Stimulated activated CD4-positive, alpha-beta T cell treated with anti-CD3 and anti-CD28 coated beads, Interleukin-15, amount 100 ng/mL, for 24 hours (primary cell): ENCODE results near the gene CLMP.
"Not testable (repeated sequence)": the region's sequence is repeated elsewhere in the genome, so short reads cannot be mapped to it uniquely, and the experiment has no call there.

Source experiments
- DNase-seq: peaks from one replicate; pipeline ENCODE4 v3.0.0-alpha.2; 2020

CLMP gene

DNA sequence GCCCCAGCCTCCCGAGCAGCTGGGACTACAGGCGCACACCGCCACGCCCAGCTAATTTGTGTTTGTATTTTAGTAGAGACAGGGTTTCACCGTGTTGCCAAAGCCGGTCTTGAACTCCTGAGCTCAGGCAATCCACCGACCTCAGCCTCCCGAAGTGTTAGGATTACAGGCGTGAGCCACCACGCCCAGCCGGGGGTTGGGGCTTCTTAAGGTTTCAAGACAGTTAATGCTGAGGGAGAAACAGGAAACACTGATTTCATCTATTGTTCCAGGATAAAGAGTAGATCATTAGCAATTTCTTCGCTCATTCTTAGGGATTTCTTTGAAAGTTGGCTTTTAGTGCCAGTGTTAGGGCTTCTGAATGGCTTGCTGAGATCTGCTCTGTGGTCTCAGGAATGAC, 21.2 kb upstream of the CLMP start:
- no peak for DNase-seq

DNA sequence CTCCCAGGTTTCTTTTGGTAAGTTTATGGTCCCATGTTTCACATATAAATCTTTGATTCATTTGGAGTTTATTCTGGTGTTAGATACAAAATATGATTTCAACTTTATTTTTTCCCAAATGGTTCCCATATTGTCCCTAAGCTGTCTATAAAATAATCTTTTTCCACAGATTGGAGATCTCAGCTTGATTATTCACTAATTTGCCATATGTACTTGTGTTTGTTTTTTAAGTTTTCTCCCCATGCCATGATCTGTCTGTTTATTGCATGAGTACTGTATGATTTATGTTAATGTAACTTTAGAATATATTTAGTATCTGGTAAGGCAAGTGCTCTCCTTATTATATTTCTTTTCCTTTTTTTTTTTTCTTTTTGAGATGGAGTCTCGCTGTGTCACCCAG, 19.9 kb upstream of the CLMP start:
- DNase-seq, result no peak

DNA sequence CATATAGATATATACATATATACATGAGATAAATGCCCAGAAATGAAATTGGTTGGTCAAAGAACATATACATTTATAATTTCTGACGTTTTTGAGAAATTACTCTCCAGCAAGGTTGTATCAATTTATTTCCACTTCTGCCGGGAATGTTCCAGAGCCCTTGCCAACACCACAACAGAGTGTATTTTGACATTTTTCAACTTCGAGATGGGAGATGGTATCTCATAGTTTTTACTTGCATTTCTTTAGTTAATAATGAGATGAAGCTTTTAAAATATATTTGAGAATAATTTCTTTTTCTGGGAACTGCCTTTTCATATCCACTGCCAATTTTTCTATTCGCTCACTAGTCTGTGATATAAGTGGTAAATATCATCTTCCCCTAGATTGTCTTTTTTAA, 19.3 kb upstream of the CLMP start:
- DNase-seq, result no peak

DNA sequence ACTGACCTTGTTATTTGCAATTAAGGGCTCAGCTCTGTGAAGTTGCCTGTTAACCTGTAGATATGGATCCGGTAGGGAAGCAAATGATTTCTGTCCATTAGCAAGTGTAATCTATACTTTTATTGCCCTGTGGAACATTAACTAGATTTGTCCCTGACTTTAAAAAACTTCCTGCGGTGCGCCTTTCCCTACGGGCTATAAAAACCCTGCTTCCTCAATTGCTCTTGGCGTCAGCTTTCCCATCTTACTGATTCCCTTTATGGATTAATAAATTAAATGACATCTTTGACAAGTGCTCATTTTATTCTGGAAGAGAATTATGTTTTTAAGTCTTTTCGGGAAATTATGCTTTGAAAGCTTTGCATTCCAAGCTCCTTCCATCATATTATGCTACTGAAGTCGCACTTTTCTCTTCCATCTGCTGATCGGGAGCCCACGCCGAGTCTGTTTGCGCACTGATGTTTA, 18.3 kb upstream of the CLMP start:
- no peak for DNase-seq

DNA sequence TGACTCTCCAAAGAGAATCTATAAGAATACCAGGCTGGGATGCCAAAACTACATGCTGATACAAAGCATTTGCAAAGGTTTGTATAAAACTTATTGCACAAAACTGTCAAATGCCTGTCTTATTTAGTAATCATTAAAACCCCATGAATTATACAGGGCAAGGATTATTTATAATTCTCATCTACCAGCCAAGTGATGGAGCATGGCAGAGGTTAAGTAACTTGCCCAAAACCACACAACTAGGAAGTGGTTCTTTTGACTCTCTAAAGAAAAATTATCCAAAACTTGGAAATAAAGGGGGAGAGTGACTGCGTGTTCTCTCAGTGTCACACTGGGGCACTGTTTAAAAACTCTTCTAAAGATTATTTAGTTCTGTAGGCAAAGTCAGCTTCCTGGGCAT, 17.4 kb upstream of the CLMP start:
- no peak for DNase-seq

DNA sequence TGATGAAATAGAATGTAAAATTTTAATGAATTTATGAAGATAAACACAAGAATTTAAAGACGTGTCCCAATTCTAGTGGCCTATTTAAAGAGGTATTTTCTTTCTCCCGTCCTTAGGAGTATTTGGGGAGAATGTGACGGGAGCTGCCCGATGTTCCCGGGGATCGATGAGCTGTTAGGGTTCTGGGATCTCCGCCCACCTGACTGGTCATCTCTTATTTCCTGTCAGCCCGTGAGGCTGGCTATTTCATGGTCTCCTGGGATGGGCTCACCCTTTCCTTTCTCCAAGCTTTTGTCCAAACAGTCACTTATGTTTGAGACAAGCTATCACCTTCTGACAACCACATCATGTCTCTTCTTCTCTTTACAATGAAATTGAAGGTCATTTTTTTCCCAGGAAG, 16.9 kb upstream of the CLMP start:
- DNase-seq, result no peak

DNA sequence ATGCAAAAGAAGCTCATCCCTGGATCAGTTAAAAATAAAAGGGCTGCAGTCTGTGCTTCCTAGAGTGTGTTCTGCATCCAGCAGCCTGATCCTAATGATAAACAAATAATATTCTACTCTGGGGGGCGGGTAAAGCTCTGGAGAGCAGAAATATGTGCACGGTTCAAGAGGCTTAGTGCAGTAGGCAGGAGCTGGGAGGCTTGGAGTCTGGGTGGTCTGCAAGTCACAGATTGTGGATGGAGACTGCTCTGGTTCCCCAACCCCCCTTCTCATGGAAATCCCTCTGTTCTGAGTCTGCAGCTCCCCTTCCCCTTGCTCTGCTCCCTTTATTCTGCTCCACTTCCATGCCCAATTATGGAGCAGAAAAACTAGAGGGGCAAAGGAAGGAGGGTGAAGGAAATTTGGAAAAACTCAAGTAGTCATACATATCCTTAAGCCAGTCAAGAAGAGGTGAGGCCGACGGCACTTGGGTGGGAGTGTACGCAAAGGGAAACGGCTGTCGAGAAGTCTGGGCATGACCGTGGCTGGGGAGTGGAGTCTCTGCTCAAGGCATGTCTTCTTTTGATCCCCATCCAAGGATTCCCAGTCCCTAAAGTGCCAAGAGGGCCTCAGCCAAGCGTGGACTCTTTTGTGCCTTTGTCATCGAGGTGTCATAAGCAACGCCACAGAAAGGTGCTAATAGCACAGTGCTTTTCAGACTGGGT, 16.3 kb upstream of the CLMP start:
- no peak for DNase-seq

DNA sequence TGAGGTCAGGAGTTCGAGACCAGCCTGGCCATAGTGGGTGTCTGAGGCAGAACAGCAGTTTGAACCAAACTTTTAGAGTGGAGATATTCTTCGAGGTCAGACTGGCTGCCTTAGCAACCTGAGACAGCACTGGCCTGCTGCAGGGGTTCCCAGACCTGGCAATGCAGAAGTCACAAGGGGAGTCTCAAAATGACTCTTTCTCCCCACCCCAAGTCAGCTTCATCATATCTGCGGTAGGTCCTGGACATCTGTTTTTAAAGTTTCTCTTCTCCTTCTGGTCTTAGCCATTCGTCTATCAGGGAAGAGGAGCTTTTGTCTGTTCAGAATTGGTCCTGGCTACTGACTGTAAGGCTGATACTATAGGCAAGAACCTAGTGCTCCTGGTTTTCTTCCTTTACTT, 14.5 kb upstream of the CLMP start:
- no peak for DNase-seq

DNA sequence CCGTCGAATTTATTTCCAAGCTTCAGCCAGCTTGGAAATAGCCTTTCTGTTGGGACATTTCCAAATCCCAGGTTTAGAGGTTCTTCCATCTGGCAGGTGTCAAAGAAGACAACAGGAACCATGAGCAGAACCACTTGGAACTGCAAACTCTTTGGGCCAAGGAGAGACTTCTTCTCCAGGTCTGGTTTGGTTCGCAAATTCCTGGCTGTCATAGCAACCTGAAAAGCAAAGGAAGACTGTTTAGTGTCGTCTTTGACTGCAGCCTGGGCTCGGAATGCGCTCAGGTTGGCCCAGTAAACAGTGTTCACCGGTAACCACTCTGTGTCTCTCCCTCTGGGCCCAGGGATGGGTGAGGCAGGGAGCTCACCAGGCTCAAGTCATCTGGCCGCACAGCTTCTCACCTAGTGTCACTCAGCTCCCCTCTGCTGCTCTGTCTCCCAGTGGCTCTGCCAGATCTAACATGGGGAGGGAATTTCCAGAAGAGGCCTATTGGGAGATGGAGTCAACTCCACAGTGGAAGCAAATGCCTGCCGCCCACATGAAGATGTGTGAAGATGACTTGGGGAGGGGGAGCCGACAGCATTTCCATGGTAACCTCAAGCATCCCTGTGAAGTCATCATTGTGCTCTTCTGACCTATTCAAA, 11.9 kb upstream of the CLMP start:
- DNase-seq, result no peak

DNA sequence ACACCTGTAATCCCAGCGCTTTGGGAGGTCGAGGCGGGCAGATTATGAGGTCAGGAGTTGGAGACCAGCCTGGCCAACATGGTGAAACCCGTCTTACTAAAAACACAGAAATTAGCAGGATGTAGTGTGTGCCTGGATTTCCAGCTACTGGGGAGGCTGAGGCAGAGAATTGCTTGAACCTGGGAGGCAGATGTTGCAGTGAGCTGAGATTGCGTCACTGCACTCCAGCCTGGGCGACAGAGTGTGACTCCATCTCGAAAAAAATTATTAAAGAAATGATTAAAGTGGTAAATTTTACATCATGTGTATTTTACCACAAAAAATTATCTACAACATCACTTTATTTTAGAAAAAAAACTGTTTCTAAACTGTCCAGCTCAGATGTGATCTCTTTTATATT, 11.0 kb upstream of the CLMP start:
- DNase-seq, result not testable (repeated sequence)

DNA sequence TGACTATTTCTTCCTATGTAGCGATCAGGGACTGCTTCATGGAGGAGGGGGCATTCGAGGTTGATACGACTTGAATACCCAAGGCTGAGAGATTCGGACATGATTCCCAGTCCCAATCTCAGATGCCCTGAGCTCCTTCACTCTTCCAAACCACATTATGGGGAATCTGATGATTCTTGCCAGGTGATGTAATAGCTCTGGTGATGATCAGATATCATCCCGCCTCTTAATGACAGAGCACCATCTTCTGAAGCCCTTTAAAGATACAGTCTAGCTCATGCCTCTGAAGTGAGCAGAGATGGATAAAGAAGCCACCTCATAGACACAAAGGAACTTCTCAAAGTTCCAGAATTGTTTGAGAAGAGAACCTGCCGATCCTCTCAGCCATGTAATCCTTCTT, 8.9 kb upstream of the CLMP start:
- DNase-seq, result no peak

DNA sequence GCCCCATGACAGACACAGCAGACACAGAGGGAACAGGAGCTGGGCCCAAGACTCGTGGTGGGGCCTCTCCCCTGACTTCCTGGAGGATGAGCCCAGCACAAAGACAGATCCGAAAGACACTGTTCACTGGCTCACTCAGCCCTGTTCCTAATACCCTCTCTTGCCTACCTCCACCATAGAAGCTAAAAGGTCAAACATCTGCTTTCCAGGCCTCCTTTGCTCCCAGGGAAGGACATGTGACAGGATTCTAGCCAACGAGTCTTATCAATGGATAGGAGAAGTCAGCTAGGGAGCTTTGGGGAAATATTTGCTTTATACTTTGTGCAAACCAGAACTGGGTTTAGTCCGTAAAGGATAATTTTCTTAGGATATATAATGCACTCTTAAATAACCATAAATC, 8.4 kb upstream of the CLMP start:
- no peak for DNase-seq

DNA sequence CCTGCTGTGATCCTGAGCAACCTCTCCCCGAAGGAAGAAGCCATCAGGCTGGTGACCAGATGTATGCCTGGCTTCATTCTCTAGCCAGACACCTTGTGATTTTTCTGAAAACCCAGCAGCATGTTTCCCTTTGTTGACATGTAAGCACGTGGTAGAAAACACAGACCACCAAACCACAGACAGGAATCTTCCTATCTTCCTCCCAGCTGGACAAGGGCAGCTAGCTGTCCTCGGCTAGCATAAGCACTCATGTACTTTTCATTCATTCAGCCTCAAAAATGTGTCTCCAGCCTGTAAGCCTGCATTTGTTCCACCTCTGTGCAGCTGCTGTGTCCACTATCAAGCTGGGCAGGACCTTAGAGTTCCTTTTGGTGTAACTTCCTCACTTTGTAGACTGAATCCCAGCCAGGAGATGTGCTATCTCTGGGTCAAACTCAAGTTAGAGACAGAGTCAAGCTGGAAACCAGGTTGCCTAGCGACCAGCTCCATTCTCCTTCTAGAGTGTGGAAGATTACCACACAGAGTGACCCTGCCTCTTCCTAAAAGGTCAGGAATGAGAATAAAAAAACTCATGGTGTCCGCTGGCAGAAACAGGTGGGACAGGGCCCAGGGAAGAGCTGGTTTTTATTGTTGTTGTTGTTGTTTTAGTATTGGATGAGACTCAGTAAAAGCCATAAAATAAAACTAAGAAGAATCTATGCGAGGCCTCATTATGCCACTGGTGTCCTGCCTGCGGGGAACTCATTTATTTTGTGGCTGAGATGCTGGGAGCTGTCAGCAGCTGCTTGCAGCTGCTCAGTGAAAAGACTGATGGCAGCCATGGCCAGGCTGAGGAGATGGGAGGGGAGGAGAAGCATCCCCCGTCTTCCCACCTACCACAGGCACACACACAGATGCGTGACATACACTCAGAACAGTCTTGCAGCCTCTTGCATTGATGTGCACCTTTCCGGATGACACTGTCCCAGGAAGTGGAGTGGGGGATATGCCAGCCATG, 7.4 kb upstream of the CLMP start:
- no peak for DNase-seq

DNA sequence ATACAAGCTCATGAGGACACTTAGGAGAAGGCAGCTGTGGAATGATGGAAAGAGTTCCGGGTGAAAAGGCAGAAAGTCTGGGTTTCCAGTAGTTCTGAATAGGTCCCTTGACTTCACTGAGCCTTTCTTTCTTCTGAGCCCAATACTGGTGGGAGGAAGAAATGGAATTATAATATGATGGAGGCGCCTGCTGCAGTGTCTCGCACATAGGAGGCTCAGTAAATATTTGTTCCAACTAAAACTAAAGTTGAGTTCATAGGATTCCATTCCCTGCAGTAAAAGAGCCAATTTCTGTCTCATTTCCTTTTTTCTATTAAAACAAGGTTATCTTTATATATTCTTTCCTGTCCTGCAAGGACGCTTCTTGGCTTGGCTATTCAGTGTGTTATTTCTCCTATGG, 5.2 kb upstream of the CLMP start:
- no peak for DNase-seq

DNA sequence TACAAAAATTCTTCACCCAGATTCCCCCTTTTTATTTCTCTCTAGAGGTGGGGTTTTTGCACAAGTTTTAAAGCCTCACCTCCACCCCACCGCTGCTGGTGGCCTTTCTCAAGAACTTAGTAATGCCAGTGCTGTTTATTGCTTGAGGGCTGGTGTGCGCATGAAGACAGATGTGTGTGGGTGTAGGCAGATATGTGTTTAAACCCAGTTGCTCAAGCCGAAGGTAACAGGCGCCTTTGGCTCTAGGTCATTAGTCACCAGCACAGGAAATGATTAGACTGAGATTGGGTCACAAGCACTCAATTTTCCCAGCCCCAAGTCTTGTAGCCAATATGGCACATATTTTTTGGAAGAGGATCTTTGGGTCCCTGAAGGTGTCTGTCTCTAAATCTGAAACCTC, 2.7 kb upstream of the CLMP start:
- DNase-seq, result peak; percentile 20

DNA sequence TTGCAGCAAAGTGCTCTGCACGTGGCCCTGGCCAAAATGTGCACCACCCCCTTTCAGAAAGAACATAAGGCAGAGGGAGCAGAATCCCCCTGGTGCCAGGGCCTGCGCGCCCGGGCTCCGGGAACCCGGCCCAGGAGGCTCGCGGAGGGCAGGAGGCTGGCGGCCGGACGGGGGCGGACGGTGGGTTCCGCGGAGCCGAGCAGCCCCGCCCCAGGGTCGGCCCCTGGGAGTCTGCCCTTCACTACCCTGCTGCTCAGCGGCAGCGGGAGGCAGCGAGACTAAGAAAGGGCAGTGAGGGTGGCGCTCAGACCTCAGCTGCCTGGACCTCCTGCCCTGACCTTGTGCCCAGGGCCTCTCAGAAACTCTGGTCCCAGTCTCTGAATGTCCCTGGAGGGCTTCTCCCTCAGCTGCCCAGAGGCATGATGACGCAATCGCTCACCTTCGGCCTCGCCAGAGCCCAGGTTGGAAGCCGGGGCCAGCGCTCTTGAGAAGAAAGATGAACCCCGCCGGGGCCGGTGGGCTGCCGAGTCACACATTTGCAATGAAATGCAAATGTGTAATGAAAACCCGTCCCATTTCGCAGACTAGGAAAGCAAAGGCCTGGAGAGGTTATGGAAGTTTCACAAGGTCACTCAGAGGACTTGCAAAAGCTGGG, 1.1 kb upstream of the CLMP start:
- no peak for DNase-seq

DNA sequence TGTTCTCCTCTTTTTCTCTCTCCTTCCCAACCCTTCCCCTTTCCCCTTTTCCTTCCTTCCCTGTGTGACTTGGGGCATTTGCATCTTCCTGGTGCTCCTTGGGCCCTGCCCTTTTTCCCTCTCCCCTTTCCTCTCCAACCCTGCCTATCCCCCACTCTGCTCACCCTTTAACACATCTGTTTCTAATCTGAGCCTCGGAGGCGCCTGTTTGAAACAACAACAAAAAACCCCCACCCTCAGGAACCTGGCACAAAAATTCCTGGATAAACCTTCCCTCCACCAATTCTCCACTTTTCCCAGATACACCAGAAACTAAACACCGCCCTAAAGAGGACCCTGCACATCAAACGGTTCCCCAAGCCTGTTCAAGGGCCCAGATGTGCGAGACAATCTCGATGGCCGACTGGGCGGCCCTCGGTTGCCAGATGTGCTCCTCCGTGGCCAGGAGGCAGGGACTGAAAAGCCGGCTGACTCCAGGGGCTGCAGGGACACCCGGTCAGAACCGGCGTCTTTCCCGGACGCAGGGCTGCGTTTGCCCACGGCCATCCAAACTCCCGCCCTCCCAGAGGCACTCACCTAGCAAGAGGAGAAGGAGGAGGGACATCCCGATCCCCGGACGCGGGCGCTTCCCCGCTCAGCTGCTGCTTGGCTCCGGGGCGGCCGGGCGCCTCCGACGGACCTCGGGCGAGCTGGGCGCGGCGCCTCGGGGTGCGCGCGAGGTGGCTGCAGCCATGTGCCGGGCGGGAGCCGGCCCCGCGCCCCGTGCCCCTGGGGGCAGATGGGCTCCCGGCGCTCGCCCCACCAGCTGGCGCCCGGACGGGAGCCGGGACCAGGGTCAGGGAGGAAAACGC, 486 bp downstream of the CLMP start:
- DNase-seq, result peak; percentile 17

DNA sequence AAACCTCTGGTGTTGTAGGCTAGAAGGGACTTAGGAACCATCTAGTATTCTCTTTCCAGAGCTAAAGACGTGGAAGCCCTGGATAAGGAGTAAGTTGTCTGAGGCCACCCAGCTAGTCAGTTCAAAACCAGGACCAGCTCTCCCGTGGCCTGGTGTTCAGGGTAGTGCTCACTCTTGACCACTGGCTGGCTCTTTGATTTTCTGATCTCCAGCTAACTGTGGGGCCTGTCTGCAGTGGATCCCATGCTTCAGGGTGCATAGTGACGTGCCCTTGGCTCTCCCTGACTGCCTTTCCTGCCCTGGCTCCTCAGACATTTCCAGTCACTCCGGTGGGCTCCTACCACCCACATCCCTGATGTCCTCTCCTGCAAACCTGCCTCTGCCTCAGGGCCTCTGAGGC, 1.3 kb downstream of the CLMP start:
- no peak for DNase-seq

DNA sequence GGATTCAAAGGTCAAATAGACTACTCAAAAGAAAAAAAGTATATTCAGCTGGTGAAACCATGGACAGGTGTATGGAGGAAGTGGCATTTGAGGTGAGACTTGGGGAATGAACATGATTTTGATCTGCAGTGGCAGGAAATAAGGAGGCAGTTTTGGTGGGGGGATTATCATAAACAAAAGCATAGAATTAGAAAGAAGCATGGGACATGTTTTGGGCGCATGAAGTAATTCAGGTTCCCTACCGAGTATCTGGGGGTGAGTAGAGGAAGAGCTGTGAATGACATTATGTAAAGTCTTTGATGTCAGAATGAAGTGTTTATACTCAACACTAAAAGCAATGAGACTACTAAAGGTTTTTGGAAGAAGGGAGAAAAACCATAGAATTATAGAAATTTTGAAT, 3.1 kb downstream of the CLMP start:
- DNase-seq, result no peak

DNA sequence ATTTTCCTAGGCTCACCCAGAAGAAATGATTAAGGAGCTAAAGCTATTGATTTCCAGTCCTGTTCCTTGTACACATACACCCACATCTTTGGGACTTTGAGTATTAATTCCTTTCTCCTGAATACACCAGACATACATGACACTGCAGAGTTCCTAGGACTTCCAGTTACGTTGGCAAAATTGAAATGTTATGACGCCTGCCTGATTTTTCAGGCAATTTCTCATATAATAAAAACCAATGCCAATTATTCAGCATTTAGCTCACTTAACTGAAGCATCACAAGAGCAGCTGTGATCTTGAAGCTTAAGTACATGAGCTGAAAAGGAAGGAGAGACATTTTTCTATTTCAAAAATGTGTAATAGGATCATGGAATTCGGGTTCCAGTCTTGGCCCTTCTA, 4.5 kb downstream of the CLMP start:
- DNase-seq, result no peak

DNA sequence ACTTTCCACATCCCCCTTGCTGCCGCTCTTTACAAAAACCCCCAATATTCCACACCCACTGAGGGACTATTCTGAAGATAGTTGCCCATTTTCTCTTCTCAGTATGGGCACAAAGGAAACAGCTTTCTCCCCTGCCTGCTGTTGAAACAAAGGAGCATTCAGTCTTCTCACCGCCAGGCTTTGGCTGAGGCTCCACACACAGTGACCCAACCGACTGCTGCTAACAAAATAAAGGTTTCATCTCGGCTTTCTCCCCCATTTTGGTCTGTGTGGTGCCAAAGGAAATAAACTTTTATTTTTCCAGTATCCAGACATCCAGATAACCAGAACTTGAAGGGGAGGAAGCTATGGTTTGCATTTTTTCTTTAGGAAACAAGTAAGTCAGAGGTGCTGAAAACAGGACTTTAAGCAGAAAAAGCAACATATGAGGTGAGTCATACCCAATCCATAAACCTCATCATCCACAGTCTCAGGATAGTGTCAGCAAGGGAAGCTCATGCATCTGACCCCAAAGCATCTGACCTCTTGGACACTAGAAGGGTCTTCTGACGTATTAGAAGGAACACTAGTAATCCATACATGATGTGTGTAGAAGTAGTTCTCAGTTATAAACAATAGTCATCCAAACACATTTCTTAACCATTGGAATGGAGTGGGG, 6.4 kb downstream of the CLMP start:
- DNase-seq, result no peak
